Ascending aorta (tissue), 2 donors: ENCODE measurements around the gene SPIB. TPM values are rescaled to one million over a fixed set of nuclear protein-coding genes. Genes with fewer than 3 reads are reported as not detected.

Source experiments
- DNase-seq, 2 donors: peaks; one replicate each; pipeline ENCODE4 v3.0.0-alpha.2; 2019; ENCODE audit warnings: low spot score in 2 of 2
- H3K27ac ChIP-seq, 2 donors: fragments of 200-600 bp; sonication (generic); one replicate each; pipeline ENCODE4 v1.5.1; 2016 to 2017; ENCODE audit warnings: mild to moderate bottlenecking in 1 of 2
- H3K27me3 ChIP-seq: fragments of 200-600 bp; sonication (generic); one replicate; pipeline ENCODE4 v1.5.1; 2017
- H3K36me3 ChIP-seq, 2 donors: fragments of 200-600 bp; sonication (generic); one replicate each; pipeline ENCODE4 v1.5.1; 2016
- H3K4me1 ChIP-seq, 2 donors: fragments of 200-600 bp; sonication (generic); one replicate each; pipeline ENCODE4 v1.5.1; 2016 to 2017; ENCODE audit warnings: mild to moderate bottlenecking in 1 of 2
- H3K4me3 ChIP-seq, 2 donors: fragments of 200-600 bp; sonication (generic); one replicate each; pipeline ENCODE4 v1.5.1; 2016 to 2017; ENCODE audit warnings: mild to moderate bottlenecking in 1 of 2
- H3K9me3 ChIP-seq, 2 donors: fragments of 200-600 bp; sonication (generic); one replicate each; pipeline ENCODE4 v1.5.1; 2016
- CTCF ChIP-seq, 3 experiments: fragments of 200-600 bp in 2 of 3; fragments of 450-650 bp in 1 of 3; sonication (generic) in 2 of 3; IDR thresholded peaks; one replicate each; pipeline ENCODE4 v1.5.1; 2016 to 2019; ENCODE audit warnings: antibody characterized with exemption in 3 of 3, mild to moderate bottlenecking in 1 of 3, moderate library complexity in 1 of 3
- intact Hi-C: fragments of 100-400 bp; cut with DNase I; formaldehyde crosslinking; loops from one replicate; pipeline ENCODE4 v1.15.1; 2023
- total RNA-seq: library from RNA; depleted of rRNA; stranded (reverse); fragments of >200 nt; gene quantifications from one replicate; pipeline ENCODE4 v1.1.0, GENCODE V29; 2016

Gene SPIB
- total RNA-seq, 1 donor from 2014 or later: not detected

- no peak for DNase-seq
- peaks cover 12 to 19% of the 10 kb centered on the region in 2 donors for H3K36me3 ChIP-seq
- TF ChIP-seq CTCF (IDR thresholded peaks at IDR 0.05): no peak
- H3K4me3 ChIP-seq: no peak overlapping the region
- no peak overlapping the region for H3K27ac ChIP-seq
- no peaks in the 10 kb centered on the region for H3K9me3 ChIP-seq
- H3K4me1 ChIP-seq: no peaks in the 10 kb centered on the region
- no peaks in the 10 kb centered on the region for H3K27me3 ChIP-seq
- intact Hi-C loops: no loop called here
Observed at GRCh38 chr19:50406156-50406820, 12.4 kb upstream of the SPIB start.

GRCh38 chr19:50406829-50407228 lies 11.9 kb upstream of the SPIB start:
- no peak for DNase-seq
- no peaks in the 10 kb centered on the region for H3K9me3 ChIP-seq
- H3K4me3 ChIP-seq: no peak overlapping the region
- intact Hi-C loops: no loop called here
- peaks cover 12 to 19% of the 10 kb centered on the region in 2 donors for H3K36me3 ChIP-seq
- no peak for TF ChIP-seq CTCF (IDR thresholded peaks at IDR 0.05)
- H3K27me3 ChIP-seq: no peaks in the 10 kb centered on the region
- H3K4me1 ChIP-seq: no peaks in the 10 kb centered on the region
- no peak overlapping the region for H3K27ac ChIP-seq

DNA sequence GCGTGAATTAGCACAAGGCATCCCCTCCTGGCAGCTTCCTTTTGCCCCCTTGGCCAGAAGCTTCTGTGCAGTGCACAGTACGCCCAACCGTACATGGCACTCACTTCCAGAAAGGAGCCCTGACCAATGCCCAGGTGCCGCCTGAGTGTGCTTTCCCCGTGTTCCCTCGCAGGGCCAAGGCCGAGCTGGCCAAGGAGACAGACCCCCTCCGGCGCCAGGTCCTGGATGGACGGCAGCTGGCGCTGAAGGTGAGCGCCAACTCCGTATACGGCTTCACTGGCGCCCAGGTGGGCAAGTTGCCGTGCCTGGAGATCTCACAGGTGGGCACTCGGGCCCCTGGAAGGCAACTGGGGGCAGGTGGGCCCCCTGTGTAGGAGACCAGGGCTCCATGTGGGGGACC lies 9.4 kb upstream of the SPIB start:
- Histone ChIP-seq H3K27ac (no peak overlapping the region), H3K27me3 (no peaks in the 10 kb centered on the region), H3K9me3 (no peaks in the 10 kb centered on the region), H3K4me3 (no peak overlapping the region), H3K4me1 (no peaks in the 10 kb centered on the region), H3K36me3 (peaks cover 2 to 12% of the 10 kb centered on the region in 2 donors)
- intact Hi-C loops: no loop called here
- DNase-seq: no peak
- no peak for TF ChIP-seq CTCF (IDR thresholded peaks at IDR 0.05)

GRCh38 chr19:50410109-50410508 lies 8.6 kb upstream of the SPIB start:
- no peak for TF ChIP-seq CTCF (IDR thresholded peaks at IDR 0.05)
- intact Hi-C loops: no loop called here
- no peaks in the 10 kb centered on the region for H3K9me3 ChIP-seq
- H3K4me1 ChIP-seq: no peaks in the 10 kb centered on the region
- no peaks in the 10 kb centered on the region for H3K27me3 ChIP-seq
- H3K36me3 ChIP-seq: peaks cover 2 to 12% of the 10 kb centered on the region in 2 donors
- no peak overlapping the region for H3K27ac ChIP-seq
- H3K4me3 ChIP-seq: no peak overlapping the region
- no peak for DNase-seq

DNA sequence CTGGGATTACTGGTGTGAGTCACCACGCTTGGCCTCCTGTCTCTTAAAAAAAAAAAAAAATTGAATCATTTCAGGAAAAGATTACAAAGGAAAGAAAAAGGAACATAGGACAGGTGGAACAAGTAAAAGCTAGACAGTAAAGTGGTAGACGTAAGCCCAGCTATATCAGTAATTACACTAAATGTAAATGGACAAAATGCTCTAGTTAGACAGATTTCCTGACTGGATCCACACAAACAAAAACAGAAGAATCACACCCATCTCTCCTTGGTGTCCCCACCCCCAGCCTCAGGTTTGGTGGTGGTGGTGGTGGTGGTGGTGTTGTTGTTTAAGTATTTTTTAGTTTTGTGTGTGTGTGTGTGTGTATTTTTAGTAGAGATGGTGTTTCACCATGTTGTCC lies 6.3 kb upstream of the SPIB start:
- intact Hi-C loops: no loop called here
- no peak for DNase-seq
- H3K27me3 ChIP-seq: no peaks in the 10 kb centered on the region

More for the DNA sequence above, 6.3 kb upstream of the SPIB start:
- no peak for TF ChIP-seq CTCF (IDR thresholded peaks at IDR 0.05)
- no peak overlapping the region for H3K27ac ChIP-seq
- peaks cover 2 to 12% of the 10 kb centered on the region in 2 donors for H3K36me3 ChIP-seq
- H3K4me3 ChIP-seq: no peak overlapping the region
- H3K4me1 ChIP-seq: no peaks in the 10 kb centered on the region
- no peaks in the 10 kb centered on the region for H3K9me3 ChIP-seq
